Trophoblast cell (in vitro differentiated cells and primary cell): ENCODE data around the gene TENM4.

Source experiments
- DNase-seq, 2 donors: peaks; one replicate each; pipeline ENCODE4 v3.0.0-alpha.2; 2016
- H2AFZ ChIP-seq: 2 replicates; pipeline ENCODE4 v1.6.1; 2013; ENCODE audit warnings: low read length, moderate library complexity, mild to moderate bottlenecking; ENCODE audit not compliant: insufficient read depth, poor library complexity
- H2AK5ac ChIP-seq: 2 replicates; pipeline ENCODE4 v1.6.1; 2013; ENCODE audit warnings: mild to moderate bottlenecking, low read length
- H2BK120ac ChIP-seq: 2 replicates; pipeline ENCODE4 v1.6.1; 2013; ENCODE audit warnings: low read length, mild to moderate bottlenecking, moderate library complexity; ENCODE audit not compliant: insufficient read depth, poor library complexity
- H2BK12ac ChIP-seq: 2 replicates; pipeline ENCODE4 v1.6.1; 2013; ENCODE audit warnings: mild to moderate bottlenecking, low read length, moderate library complexity
- H2BK5ac ChIP-seq: 2 replicates; pipeline ENCODE4 v1.6.1; 2013; ENCODE audit warnings: low read length, low read depth, moderate library complexity, mild to moderate bottlenecking; ENCODE audit not compliant: poor library complexity
- H3K14ac ChIP-seq: 2 replicates; pipeline ENCODE4 v1.6.1; 2013; ENCODE audit warnings: mild to moderate bottlenecking, low read length
- H3K18ac ChIP-seq: 2 replicates; pipeline ENCODE4 v1.6.1; 2013; ENCODE audit warnings: mild to moderate bottlenecking, low read length
- H3K23ac ChIP-seq: 2 replicates; pipeline ENCODE4 v1.6.1; 2013; ENCODE audit warnings: low read length
- H3K27ac ChIP-seq: 2 replicates; pipeline ENCODE4 v1.5.1; 2013; ENCODE audit warnings: low read depth, mild to moderate bottlenecking, inconsistent platforms, low read length, moderate library complexity
- H3K27me3 ChIP-seq: 2 replicates; pipeline ENCODE4 v1.6.1; 2013; ENCODE audit warnings: inconsistent platforms, mild to moderate bottlenecking, low read length, moderate library complexity; ENCODE audit not compliant: insufficient read depth
- H3K36me3 ChIP-seq, 2 experiments: 1 replicate in 1 of 2; 2 replicates in 1 of 2; pipeline ENCODE4 v1.6.1; 2013; ENCODE audit warnings: low read length in 2 of 2, mild to moderate bottlenecking in 2 of 2, moderate library complexity in 1 of 2; ENCODE audit not compliant: insufficient read depth in 2 of 2, control insufficient read depth in 1 of 2
- H3K4ac ChIP-seq: 2 replicates; pipeline ENCODE4 v1.6.1; 2013; ENCODE audit warnings: low read depth, mild to moderate bottlenecking, low read length, moderate library complexity
- H3K4me1 ChIP-seq, 2 experiments: 1 replicate in 1 of 2; 2 replicates in 1 of 2; pipeline ENCODE4 v1.6.1; 2013; ENCODE audit warnings: low read length in 2 of 2, mild to moderate bottlenecking in 2 of 2, moderate library complexity in 1 of 2; ENCODE audit not compliant: insufficient read depth in 2 of 2, control insufficient read depth in 1 of 2
- H3K4me2 ChIP-seq: 2 replicates; pipeline ENCODE4 v1.6.1; 2013; ENCODE audit warnings: inconsistent platforms, mild to moderate bottlenecking, low read length, moderate library complexity
- H3K4me3 ChIP-seq: 2 replicates; pipeline ENCODE4 v1.5.1; 2013; ENCODE audit warnings: mild to moderate bottlenecking, low read depth, low read length, inconsistent platforms
- H3K79me1 ChIP-seq: one replicate; pipeline ENCODE4 v1.6.1; 2013; ENCODE audit warnings: low read length
- H3K79me2 ChIP-seq: 2 replicates; pipeline ENCODE4 v1.6.1; 2013; ENCODE audit warnings: low read length, mild to moderate bottlenecking; ENCODE audit not compliant: control insufficient read depth, insufficient read depth, poor library complexity
- H3K9ac ChIP-seq: 2 replicates; pipeline ENCODE4 v1.6.1; 2013; ENCODE audit warnings: mild to moderate bottlenecking, low read length
- H3K9me3 ChIP-seq: 2 replicates; pipeline ENCODE4 v1.6.1; 2013; ENCODE audit warnings: low read depth, mild to moderate bottlenecking, control low read depth, inconsistent platforms, low read length; ENCODE audit not compliant: insufficient read depth
- H4K12ac ChIP-seq: 2 replicates; pipeline ENCODE4 v1.6.1; 2013; ENCODE audit warnings: low read depth, mild to moderate bottlenecking, low read length, moderate library complexity
- H4K8ac ChIP-seq: 2 replicates; pipeline ENCODE4 v1.6.1; 2013; ENCODE audit warnings: low read depth, mild to moderate bottlenecking, low read length, moderate library complexity
- H4K91ac ChIP-seq: one replicate; pipeline ENCODE4 v1.6.1; 2013; ENCODE audit warnings: low read depth, mild to moderate bottlenecking, low read length, moderate library complexity
- WGBS: extraction: QIAGEN DNeasy Blood & Tissue Kit; methylation state at CpG from one replicate; pipeline ENCODE4 v1.1.7; 2013; ENCODE audit warnings: missing lambda C conversion rate; ENCODE audit not compliant: insufficient read length, insufficient coverage; ENCODE audit errors: extremely low coverage; 5-methylcytosine and 5-hydroxymethylcytosine counted together

TENM4 gene

GRCh38 chr11:79294845-79295731 is 145.7 kb downstream of the TENM4 start:
- Histone ChIP-seq H3K4me3 (no peak overlapping the region), H2BK12ac (no peak overlapping the region), H3K23ac (no peak overlapping the region), H3K9me3 (no peaks in the 10 kb centered on the region), H3K4ac (no peak overlapping the region), H3K4me1 (peaks cover 0 to 7% of the 10 kb centered on the region in 2 experiments), H4K8ac (no peak overlapping the region), H4K12ac (no peak overlapping the region), H3K4me2 (no peak overlapping the region), H3K79me1 (no peaks in the 10 kb centered on the region), H3K79me2 (no peaks in the 10 kb centered on the region), H3K9ac (no peak overlapping the region), H4K91ac (no peak overlapping the region), H3K27me3 (no peaks in the 10 kb centered on the region), H2AFZ (no peak overlapping the region), H2BK120ac (no peak overlapping the region), H2BK5ac (no peak overlapping the region), H2AK5ac (no peak overlapping the region), H3K36me3 (no peaks in the 10 kb centered on the region), H3K14ac (no peak overlapping the region), H3K18ac (no peak overlapping the region), H3K27ac (no peak overlapping the region)
- no CpG with 5 or more reads among the region's 8 CpGs for WGBS
- DNase-seq = peak in 1 of 2 donors; percentile 9

GRCh38 chr11:79291948-79292347 is 148.9 kb downstream of the TENM4 start:
- no peak for DNase-seq
- Histone ChIP-seq H3K4me1 (peaks cover 0 to 7% of the 10 kb centered on the region in 2 experiments), H3K9ac (no peak overlapping the region), H3K27ac (no peak overlapping the region), H3K4ac (no peak overlapping the region), H2BK5ac (no peak overlapping the region), H3K18ac (no peak overlapping the region), H2AFZ (no peak overlapping the region), H3K36me3 (no peaks in the 10 kb centered on the region), H3K4me2 (no peak overlapping the region), H2BK120ac (no peak overlapping the region), H4K12ac (no peak overlapping the region), H2AK5ac (no peak overlapping the region), H3K14ac (no peak overlapping the region), H3K23ac (no peak overlapping the region), H3K79me2 (no peaks in the 10 kb centered on the region), H3K79me1 (no peaks in the 10 kb centered on the region), H4K8ac (no peak overlapping the region), H2BK12ac (no peak overlapping the region), H3K4me3 (no peak overlapping the region), H3K9me3 (no peaks in the 10 kb centered on the region), H4K91ac (no peak overlapping the region), H3K27me3 (no peaks in the 10 kb centered on the region)
- no CpG with 5 or more reads among the region's 4 CpGs for WGBS

- Histone ChIP-seq H3K4ac (no peak overlapping the region), H2BK5ac (no peak overlapping the region), H3K9me3 (no peaks in the 10 kb centered on the region), H3K36me3 (no peaks in the 10 kb centered on the region), H2AK5ac (no peak overlapping the region), H3K79me1 (no peaks in the 10 kb centered on the region), H3K79me2 (no peaks in the 10 kb centered on the region), H4K12ac (no peak overlapping the region), H3K14ac (no peak overlapping the region), H3K4me1 (peaks cover 0 to 2% of the 10 kb centered on the region in 2 experiments), H3K4me2 (no peak overlapping the region), H3K27ac (no peak overlapping the region), H3K27me3 (no peaks in the 10 kb centered on the region), H3K18ac (no peak overlapping the region), H2BK12ac (no peak overlapping the region), H3K4me3 (no peak overlapping the region), H2BK120ac (no peak overlapping the region), H4K8ac (no peak overlapping the region), H3K23ac (no peak overlapping the region), H4K91ac (no peak overlapping the region), H3K9ac (no peak overlapping the region), H2AFZ (no peak overlapping the region)
- no peak for DNase-seq
Measured at GRCh38 chr11:79290761-79291160, 150.1 kb downstream of the TENM4 start.

GRCh38 chr11:79287952-79288351 is 152.9 kb downstream of the TENM4 start:
- Histone ChIP-seq H3K27ac (no peak overlapping the region), H3K4me1 (no peaks in the 10 kb centered on the region), H3K27me3 (no peaks in the 10 kb centered on the region), H3K18ac (no peak overlapping the region), H2BK120ac (no peak overlapping the region), H3K14ac (no peak overlapping the region), H3K79me2 (no peaks in the 10 kb centered on the region), H3K4ac (no peak overlapping the region), H3K4me3 (no peak overlapping the region), H2AFZ (no peak overlapping the region), H4K91ac (no peak overlapping the region), H3K9me3 (no peaks in the 10 kb centered on the region), H3K23ac (no peak overlapping the region), H4K12ac (no peak overlapping the region), H4K8ac (no peak overlapping the region), H3K4me2 (no peak overlapping the region), H2AK5ac (no peak overlapping the region), H3K9ac (no peak overlapping the region), H2BK5ac (no peak overlapping the region), H2BK12ac (no peak overlapping the region), H3K36me3 (no peaks in the 10 kb centered on the region), H3K79me1 (no peaks in the 10 kb centered on the region)
- no peak for DNase-seq
